ENCODE results near the gene ZBTB38.

Gene ZBTB38

DNA sequence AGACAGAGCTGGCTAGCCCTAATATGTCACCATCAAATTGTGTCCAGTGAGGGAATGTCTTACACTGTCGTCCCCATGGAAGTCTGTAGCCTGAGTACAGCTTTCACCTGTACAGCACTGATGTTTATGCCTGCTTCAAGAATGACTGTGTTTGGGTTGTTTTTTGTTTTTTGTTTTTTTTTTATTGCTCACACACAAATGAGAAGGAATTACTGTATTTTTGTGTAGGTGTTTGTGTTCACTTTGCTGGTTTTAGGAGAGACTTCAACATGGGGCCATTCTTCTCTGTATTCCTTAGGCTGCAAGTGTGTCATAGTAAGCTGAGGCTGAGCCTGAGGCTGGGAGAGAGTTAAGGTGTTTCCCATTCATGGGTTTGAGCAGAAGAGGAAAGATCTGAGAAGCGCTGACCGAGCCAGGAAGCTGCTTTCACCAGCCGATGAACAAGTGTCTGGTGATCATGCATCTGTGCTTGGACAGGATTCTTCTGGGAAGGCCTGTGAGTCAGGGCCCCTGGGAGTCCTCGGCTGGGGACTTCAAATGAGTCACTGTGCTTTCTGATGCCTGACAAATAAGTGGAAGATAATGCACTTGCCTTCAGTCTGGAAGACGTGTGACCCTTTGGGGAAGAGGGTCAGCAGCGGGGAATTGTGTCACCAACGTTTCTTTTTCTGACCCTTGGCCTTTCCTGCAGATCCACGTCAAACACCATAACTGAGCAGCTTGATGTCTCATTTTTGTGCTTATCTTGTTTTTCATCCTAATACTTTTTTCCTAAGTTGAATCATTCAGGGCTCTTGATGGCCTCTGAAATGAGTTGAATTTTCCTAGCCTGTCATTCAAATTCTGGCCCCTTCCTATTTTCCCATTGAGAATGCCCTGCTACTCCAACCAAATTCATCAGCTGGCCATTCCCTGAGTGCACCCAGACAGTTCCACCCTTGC lies 36.7 kb upstream of the ZBTB38 start:
- Histone ChIP-seq H3K27ac (ENCODE audit: low read length) (no peak overlapping the region), H3K27me3 (ENCODE audit: insufficient read depth, low read length) (no peaks in the 10 kb centered on the region), H3K9ac (ENCODE audit: low read depth, low read length) (no peak overlapping the region), H3K4me1 (ENCODE audit: insufficient read depth, low read length) (peaks cover 8% of the 10 kb centered on the region; the same call in 1 of the 2 replicates), H3K4me3 (ENCODE audit: low read length) (no peak overlapping the region), H3K9me3 (ENCODE audit: insufficient read depth, low read depth, low read length) (no peaks in the 10 kb centered on the region), H3K36me3 (ENCODE audit: insufficient read depth, low read depth, low read length) (no peaks in the 10 kb centered on the region)

DNA sequence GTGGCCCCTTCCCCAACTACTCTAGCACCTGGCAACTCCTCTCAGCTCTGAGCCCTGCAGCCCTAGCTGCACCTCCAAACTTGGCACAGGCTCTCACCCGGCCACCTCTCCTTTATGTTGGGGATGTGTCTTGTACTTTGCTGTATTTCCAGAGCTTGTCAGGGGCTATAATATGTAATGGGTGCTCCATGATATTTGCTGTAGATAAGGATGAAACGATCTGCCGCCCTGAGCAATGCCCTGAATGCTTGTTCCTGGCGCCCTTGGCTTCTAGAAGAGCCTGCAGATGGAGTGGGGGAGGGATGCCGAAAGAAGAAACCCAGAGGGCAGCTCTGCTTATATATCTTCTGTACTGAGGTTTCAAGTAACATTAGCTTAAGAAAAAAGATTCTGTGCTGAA lies 35.9 kb upstream of the ZBTB38 start:
- Histone ChIP-seq H3K27me3 (ENCODE audit: insufficient read depth, low read length) (no peaks in the 10 kb centered on the region), H3K4me3 (ENCODE audit: low read length) (no peak overlapping the region), H3K9me3 (ENCODE audit: insufficient read depth, low read depth, low read length) (no peaks in the 10 kb centered on the region), H3K4me1 (ENCODE audit: insufficient read depth, low read length) (peaks cover 5% of the 10 kb centered on the region; the same call in 1 of the 2 replicates), H3K9ac (ENCODE audit: low read depth, low read length) (no peak overlapping the region), H3K27ac (ENCODE audit: low read length) (no peak overlapping the region), H3K36me3 (ENCODE audit: insufficient read depth, low read depth, low read length) (no peaks in the 10 kb centered on the region)

DNA sequence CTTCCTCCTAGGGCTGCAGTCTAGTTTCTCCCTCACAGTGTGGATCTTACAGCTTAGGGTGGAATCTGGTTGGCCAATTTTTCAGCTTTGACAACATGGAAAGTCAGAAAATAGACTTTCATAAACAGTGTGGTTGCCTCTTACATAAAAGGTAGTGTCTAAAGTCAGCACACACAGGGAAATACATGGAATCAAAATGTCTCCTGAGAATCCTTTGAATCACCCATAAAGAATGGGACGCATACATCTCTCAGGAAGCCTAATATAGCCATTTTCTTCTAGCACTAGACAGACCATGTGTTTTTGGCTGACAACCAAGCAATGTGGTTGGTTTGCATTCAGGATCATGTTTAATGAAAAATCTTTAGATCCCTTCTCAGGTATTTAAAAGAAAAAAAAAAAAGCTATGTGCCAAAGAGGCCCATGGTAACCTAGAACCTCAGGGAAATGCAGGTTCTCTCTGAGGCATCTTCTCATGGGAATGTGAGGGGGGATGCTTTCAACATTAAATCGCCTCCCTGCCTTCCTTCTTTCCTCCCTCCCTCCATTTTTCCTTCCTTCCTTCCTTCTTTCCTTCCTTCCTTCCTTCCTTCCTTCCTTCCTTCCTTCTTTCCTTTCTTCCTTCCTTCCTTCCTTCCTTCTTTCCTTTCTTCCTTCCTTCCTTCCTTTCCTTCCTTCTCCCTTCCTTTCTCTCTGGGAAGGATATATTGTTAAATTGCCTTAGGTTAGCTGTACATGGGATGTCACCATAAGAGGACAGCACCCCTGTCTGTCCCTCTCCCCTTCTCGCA lies 34.3 kb upstream of the ZBTB38 start:
- Histone ChIP-seq H3K4me1 (ENCODE audit: insufficient read depth, low read length) (peaks cover 5% of the 10 kb centered on the region; the same call in 1 of the 2 replicates), H3K9me3 (ENCODE audit: insufficient read depth, low read depth, low read length) (no peaks in the 10 kb centered on the region), H3K4me3 (ENCODE audit: low read length) (no peak overlapping the region), H3K27ac (ENCODE audit: low read length) (no peak overlapping the region), H3K36me3 (ENCODE audit: insufficient read depth, low read depth, low read length) (no peaks in the 10 kb centered on the region), H3K27me3 (ENCODE audit: insufficient read depth, low read length) (no peaks in the 10 kb centered on the region), H3K9ac (ENCODE audit: low read depth, low read length) (no peak overlapping the region)

DNA sequence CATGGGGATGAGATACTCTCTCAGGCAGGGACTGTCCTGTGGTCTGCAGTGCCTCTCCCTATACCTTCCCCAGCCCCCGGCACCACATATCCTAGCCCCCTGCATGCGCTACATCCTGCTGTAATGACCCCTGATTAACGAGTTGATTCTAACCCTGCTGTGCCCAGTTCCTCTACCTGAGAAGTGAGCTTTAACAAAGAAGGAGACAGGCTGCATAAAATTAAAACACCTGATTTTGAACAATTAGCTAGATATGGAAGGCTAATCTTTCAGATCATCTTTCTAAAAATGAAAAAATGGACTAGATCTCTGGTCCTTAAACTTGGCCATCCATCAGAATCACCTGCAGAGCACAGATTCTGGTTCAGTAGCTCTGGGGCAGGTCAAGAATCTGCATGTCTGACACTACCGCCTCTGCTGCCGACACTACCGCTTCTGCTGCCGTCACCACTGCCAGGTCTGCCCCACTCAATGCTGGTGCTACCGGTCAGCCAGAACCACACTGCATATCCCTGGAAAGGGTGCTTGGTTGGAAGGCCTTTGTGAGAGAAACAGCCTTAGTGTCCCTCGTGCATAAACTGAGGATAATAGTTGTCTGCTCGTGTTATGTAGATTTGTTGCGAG lies 33.6 kb upstream of the ZBTB38 start:
- no peaks in the 10 kb centered on the region for H3K27me3 ChIP-seq (ENCODE audit: insufficient read depth, low read length)
- no peaks in the 10 kb centered on the region for H3K9me3 ChIP-seq (ENCODE audit: insufficient read depth, low read depth, low read length)
- H3K27ac ChIP-seq (ENCODE audit: low read length) = no peak overlapping the region
- H3K9ac ChIP-seq (ENCODE audit: low read depth, low read length) = no peak overlapping the region
- no peaks in the 10 kb centered on the region for H3K36me3 ChIP-seq (ENCODE audit: insufficient read depth, low read depth, low read length)
- H3K4me1 ChIP-seq (ENCODE audit: insufficient read depth, low read length) = peaks cover 5% of the 10 kb centered on the region; the same call in 1 of the 2 replicates
- H3K4me3 ChIP-seq (ENCODE audit: low read length) = no peak overlapping the region

DNA sequence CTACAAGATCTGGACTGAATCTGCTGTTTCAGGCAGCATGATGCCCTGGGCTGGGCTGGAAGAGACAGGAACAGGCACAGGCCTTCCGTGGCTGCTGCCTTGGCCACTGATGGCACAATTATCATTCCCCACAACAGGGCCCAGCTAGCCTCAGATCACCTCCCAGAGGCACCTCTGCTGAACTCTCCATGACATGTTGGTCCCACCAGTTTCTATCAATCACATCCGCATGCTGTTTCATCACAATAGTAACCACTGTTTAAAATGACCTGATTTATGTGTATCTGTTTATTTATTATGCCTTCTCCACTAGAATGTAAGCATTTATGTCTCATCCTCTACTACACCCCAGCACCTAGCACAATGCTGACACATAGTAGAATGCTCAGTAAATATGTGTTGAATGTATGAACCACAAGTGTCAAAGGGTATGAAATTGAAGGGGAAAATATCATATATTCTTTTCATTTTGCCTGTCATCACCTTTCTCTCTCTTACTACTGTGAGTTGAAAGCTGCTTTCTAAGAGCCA lies 32.7 kb upstream of the ZBTB38 start:
- Histone ChIP-seq H3K36me3 (ENCODE audit: insufficient read depth, low read depth, low read length) (no peaks in the 10 kb centered on the region), H3K4me1 (ENCODE audit: insufficient read depth, low read length) (peaks cover 5% of the 10 kb centered on the region; the same call in 1 of the 2 replicates), H3K9ac (ENCODE audit: low read depth, low read length) (no peak overlapping the region)

DNA sequence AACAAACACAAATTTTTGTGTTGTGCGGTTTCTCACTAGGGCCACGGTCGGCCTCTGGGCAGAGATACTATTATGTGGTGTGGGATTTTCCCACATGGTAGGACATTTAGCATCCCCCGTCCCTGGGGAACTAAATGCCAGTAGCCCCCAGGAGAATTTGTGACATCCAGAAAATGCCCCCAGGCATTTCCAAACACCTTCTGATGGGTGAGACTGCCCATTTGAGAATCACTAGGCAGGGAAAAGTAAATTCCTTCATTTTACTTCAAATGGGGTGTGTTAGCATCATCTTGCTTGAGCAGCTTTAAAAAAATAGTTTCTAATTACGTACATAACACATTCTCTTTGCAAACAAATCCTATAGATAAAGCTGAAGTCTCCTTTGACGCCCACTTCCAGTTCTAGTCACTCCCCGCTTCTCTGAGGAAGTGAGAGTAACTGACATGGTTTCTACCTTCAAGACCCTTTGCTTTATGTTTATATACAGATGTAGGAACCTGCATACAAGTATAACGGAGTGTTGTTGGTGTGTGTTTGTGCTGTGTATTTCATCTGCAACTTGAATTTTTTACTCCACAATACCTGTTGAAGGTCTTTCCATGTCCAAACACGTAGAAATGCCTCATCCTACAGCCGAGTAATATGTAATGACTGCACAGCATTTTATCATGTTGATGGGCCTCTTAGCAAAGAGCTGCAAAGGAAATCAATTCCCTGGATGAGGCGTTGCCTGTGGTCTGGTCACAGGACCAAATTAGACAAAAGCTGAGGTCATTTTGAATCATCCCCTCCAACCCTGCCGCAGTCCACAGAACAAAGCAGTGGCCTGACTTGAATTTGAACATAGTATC lies 31.4 kb upstream of the ZBTB38 start:
- no peaks in the 10 kb centered on the region for H3K9me3 ChIP-seq (ENCODE audit: insufficient read depth, low read depth, low read length)
- no peak overlapping the region for H3K27ac ChIP-seq (ENCODE audit: low read length)
- no peak overlapping the region for H3K4me3 ChIP-seq (ENCODE audit: low read length)
- no peaks in the 10 kb centered on the region for H3K27me3 ChIP-seq (ENCODE audit: insufficient read depth, low read length)
- H3K4me1 ChIP-seq (ENCODE audit: insufficient read depth, low read length) = peaks cover 5% of the 10 kb centered on the region; the same call in 1 of the 2 replicates
- H3K9ac ChIP-seq (ENCODE audit: low read depth, low read length) = no peak overlapping the region
- H3K36me3 ChIP-seq (ENCODE audit: insufficient read depth, low read depth, low read length) = no peaks in the 10 kb centered on the region

More for the DNA sequence above, 32.7 kb upstream of the ZBTB38 start:
- Histone ChIP-seq H3K9me3 (ENCODE audit: insufficient read depth, low read depth, low read length) (no peaks in the 10 kb centered on the region), H3K4me3 (ENCODE audit: low read length) (no peak overlapping the region), H3K27ac (ENCODE audit: low read length) (no peak overlapping the region), H3K27me3 (ENCODE audit: insufficient read depth, low read length) (no peaks in the 10 kb centered on the region)

DNA sequence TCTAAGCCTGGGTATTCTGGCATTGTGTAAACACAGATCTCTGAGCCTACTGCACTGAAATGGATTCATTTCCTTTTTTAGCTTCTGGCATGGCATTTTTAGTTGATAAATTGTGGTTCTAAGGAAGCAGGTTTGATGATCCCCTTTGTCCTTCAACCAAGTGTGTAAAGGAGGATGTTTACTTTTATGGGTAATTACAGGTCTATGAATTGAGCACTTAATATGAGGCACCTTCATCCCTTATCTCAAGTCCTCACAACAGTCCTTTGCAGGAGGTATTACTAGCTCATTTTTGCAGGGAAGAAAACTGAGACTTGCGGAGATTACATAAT lies 30.8 kb upstream of the ZBTB38 start:
- Histone ChIP-seq H3K27me3 (ENCODE audit: insufficient read depth, low read length) (no peaks in the 10 kb centered on the region), H3K4me1 (ENCODE audit: insufficient read depth, low read length) (peaks cover 5% of the 10 kb centered on the region; the same call in 1 of the 2 replicates), H3K9ac (ENCODE audit: low read depth, low read length) (no peak overlapping the region), H3K36me3 (ENCODE audit: insufficient read depth, low read depth, low read length) (no peaks in the 10 kb centered on the region), H3K9me3 (ENCODE audit: insufficient read depth, low read depth, low read length) (no peaks in the 10 kb centered on the region), H3K4me3 (ENCODE audit: low read length) (no peak overlapping the region), H3K27ac (ENCODE audit: low read length) (no peak overlapping the region)

DNA sequence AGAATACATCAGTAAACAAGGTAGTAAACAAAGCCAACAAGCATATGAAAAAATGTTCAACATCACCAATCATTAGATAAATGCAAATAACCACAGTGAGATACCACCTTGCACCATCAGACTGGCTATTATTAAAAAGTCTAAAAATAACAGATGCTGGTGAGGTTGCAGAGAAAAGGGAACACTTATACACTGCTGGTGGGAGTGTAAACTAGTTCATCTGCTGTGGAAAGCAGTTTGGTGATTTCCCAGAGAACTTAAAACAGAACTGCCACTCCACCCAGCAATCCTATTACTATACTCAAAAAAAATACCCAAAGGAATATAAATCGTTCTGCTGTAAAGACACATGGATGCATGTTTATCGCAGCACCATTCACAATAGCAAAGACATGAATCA lies 30.3 kb upstream of the ZBTB38 start:
- no peaks in the 10 kb centered on the region for H3K9me3 ChIP-seq (ENCODE audit: insufficient read depth, low read depth, low read length)
- no peaks in the 10 kb centered on the region for H3K27me3 ChIP-seq (ENCODE audit: insufficient read depth, low read length)
- H3K4me3 ChIP-seq (ENCODE audit: low read length) = no peak overlapping the region
- H3K9ac ChIP-seq (ENCODE audit: low read depth, low read length) = no peak overlapping the region
- H3K27ac ChIP-seq (ENCODE audit: low read length) = no peak overlapping the region
- H3K36me3 ChIP-seq (ENCODE audit: insufficient read depth, low read depth, low read length) = no peaks in the 10 kb centered on the region
- peaks cover 5% of the 10 kb centered on the region; the same call in 1 of the 2 replicates for H3K4me1 ChIP-seq (ENCODE audit: insufficient read depth, low read length)

DNA sequence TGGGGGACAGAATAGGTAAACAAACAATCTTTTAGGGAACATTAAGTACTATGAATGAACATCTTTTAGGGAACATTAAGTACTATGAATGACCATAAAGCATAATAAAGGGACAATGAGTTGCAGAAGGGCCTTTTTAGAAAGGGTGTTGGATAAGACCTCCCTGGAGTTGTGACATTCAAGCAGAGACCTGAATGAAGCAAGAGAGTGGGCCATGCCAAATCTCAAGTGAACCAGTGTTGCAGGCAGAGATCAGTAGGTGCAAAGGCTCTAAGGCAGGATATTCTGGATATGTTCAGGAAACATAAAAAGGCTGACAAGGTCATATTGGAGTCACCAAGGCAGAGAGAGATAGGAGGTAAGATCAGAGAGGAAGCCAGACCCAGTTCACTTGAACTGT lies 29.4 kb upstream of the ZBTB38 start:
- peaks cover 5% of the 10 kb centered on the region; the same call in 1 of the 2 replicates for H3K4me1 ChIP-seq (ENCODE audit: insufficient read depth, low read length)
- H3K36me3 ChIP-seq (ENCODE audit: insufficient read depth, low read depth, low read length) = no peaks in the 10 kb centered on the region
- no peak overlapping the region for H3K27ac ChIP-seq (ENCODE audit: low read length)
- no peak overlapping the region for H3K4me3 ChIP-seq (ENCODE audit: low read length)
- H3K9ac ChIP-seq (ENCODE audit: low read depth, low read length) = no peak overlapping the region
- H3K27me3 ChIP-seq (ENCODE audit: insufficient read depth, low read length) = no peaks in the 10 kb centered on the region
- no peaks in the 10 kb centered on the region for H3K9me3 ChIP-seq (ENCODE audit: insufficient read depth, low read depth, low read length)

DNA sequence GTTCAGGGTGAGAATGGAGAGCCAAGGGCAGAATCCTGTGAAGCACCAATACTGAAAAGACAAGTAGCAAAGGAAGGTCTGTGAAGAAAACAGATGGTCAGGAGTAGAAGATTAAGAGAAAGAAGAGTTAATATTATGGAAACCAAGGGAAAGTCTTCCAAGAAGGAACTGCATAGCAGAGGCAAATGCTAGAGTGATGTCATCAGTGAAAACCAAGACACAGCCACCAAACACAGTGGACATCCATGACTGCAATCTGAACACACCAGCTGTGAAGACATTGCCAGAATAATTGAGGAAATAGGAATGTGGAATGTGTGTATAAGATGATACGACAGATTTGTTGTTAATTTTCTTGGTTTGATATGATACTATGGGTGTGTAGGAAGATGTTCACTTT lies 26.8 kb upstream of the ZBTB38 start:
- Histone ChIP-seq H3K27me3 (ENCODE audit: insufficient read depth, low read length) (no peaks in the 10 kb centered on the region), H3K9ac (ENCODE audit: low read depth, low read length) (no peak overlapping the region), H3K9me3 (ENCODE audit: insufficient read depth, low read depth, low read length) (no peaks in the 10 kb centered on the region), H3K27ac (ENCODE audit: low read length) (no peak overlapping the region), H3K36me3 (ENCODE audit: insufficient read depth, low read depth, low read length) (no peaks in the 10 kb centered on the region), H3K4me1 (ENCODE audit: insufficient read depth, low read length) (no peaks in the 10 kb centered on the region), H3K4me3 (ENCODE audit: low read length) (no peak overlapping the region)

DNA sequence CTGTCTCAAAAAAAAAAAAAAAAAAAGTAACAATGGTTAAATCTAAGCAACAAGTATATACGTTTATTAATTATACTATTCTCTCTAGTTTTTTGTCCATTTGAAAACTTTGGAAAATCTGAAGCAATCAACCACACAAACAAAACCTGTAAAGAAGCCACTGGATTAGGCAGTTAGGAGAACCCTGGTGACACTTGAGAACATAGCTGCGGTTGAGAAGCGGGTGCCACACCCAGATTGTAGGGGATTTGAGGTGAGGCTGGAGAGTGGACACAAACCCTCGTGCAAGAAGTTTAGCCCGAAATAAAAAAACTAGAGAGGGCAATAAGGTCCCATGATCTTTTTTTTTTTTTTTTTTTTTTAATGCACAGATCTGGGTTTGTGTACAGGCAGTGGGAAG lies 25.9 kb upstream of the ZBTB38 start:
- H3K4me3 ChIP-seq (ENCODE audit: low read length) = no peak overlapping the region
- no peak overlapping the region for H3K9ac ChIP-seq (ENCODE audit: low read depth, low read length)
- H3K36me3 ChIP-seq (ENCODE audit: insufficient read depth, low read depth, low read length) = no peaks in the 10 kb centered on the region

More for the DNA sequence above, 25.9 kb upstream of the ZBTB38 start:
- Histone ChIP-seq H3K4me1 (ENCODE audit: insufficient read depth, low read length) (no peaks in the 10 kb centered on the region), H3K27me3 (ENCODE audit: insufficient read depth, low read length) (no peaks in the 10 kb centered on the region), H3K27ac (ENCODE audit: low read length) (no peak overlapping the region), H3K9me3 (ENCODE audit: insufficient read depth, low read depth, low read length) (no peaks in the 10 kb centered on the region)
